OCI-LY7 (cell line): ENCODE results near the gene CHD2.

ENCODE experiments used
- EZH2phosphoT487 ChIP-seq: fragments of 200-600 bp; sonication (generic); IDR thresholded peaks from 2 replicates; pipeline ENCODE4 v1.6.1; 2018; ENCODE audit warnings: low read depth, borderline replicate concordance, mild to moderate bottlenecking, mixed run types, antibody characterized with exemption, low read length, moderate library complexity, mixed read lengths
- TF ChIP-seq, protein P1 (sequence below): fragments of 200-600 bp; sonication (generic); conservative IDR thresholded peaks from 2 replicates; pipeline ENCODE4 v1.5.1; 2014; ENCODE audit warnings: mild to moderate bottlenecking, antibody characterized with exemption, low read length, moderate library complexity, mixed read lengths

- TF ChIP-seq, protein P1, sequence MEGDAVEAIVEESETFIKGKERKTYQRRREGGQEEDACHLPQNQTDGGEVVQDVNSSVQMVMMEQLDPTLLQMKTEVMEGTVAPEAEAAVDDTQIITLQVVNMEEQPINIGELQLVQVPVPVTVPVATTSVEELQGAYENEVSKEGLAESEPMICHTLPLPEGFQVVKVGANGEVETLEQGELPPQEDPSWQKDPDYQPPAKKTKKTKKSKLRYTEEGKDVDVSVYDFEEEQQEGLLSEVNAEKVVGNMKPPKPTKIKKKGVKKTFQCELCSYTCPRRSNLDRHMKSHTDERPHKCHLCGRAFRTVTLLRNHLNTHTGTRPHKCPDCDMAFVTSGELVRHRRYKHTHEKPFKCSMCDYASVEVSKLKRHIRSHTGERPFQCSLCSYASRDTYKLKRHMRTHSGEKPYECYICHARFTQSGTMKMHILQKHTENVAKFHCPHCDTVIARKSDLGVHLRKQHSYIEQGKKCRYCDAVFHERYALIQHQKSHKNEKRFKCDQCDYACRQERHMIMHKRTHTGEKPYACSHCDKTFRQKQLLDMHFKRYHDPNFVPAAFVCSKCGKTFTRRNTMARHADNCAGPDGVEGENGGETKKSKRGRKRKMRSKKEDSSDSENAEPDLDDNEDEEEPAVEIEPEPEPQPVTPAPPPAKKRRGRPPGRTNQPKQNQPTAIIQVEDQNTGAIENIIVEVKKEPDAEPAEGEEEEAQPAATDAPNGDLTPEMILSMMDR = no peak
- no peak for TF ChIP-seq EZH2phosphoT487
Observed at GRCh38 chr15:92963794-92964193, 63.7 kb downstream of the CHD2 start.
